ENCODE measurements around the gene ZKSCAN4. TPM values are rescaled to one million over a fixed set of nuclear protein-coding genes. Genes with fewer than 3 reads are reported as not detected.

ZKSCAN4 gene
- total and polyA plus RNA-seq, 2 donors (not counting 1 experiment from before 2014, with no cell fraction given) = 3.0 to 12.1 TPM

DNA sequence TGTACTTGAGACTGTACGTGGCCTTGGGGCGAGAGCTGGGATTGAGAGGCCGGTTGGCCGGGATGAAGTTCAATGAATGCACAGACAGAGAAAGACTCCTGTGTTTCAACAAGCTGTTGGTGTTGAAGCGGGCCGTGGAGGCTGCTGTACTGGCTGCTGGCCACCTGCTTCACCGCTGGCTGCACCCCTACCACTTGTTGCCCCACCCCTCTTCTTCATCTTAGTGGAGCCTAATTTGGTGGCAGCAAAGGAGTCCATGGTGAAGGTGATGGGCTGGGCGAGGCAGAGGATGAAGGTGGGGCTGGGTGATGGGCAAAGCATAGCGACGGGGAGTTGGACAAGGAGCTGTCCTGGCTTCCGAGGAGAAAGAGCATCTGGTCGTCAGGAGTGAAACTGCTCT is 34.2 kb downstream of the ZKSCAN4 start:
- ATAC-seq (ENCODE audit: low read depth) = no peak
- ChIA-PET POLR2A (interaction anchor here (0.7 to 1.8 kb wide), 3 partner anchors 77 to 407 kb away, joined by 3 to 6 read pairs (median 4); partner anchors contain the start of gene ZKSCAN8), CTCF (interaction anchor here (0.6 to 1.7 kb wide), 3 partner anchors 138 to 1111 kb away, joined by 3 to 6 read pairs (median 3); no protein-coding TSS in a partner anchor)
- Histone ChIP-seq H3K27ac (ENCODE audit: low read length in 2 of 2) (no peak overlapping the region), H3K4me2 (replicated peaks; ENCODE audit: low read depth, low read length, poor library complexity, severe bottlenecking) (peak overlapping the region; percentile 94), H3K9me3 (ENCODE audit: control extremely low read depth in 1 of 3, control insufficient read depth in 2 of 3, insufficient read depth in 1 of 3, low read length in 2 of 3) (peaks cover 0 to 8% (median 2%) of the 10 kb centered on the region in 3 donors), H3K4me1 (ENCODE audit: control insufficient read depth in 2 of 2, insufficient read depth in 2 of 2, low read length in 2 of 2) (peaks cover 6 to 7% of the 10 kb centered on the region in 2 donors), H3K36me3 (replicated peaks in 1 of 2; ENCODE audit: control extremely low read depth in 1 of 2, control insufficient read depth in 1 of 2, extremely low read depth in 1 of 2, insufficient read depth in 2 of 2, low read length in 1 of 2) (no peaks in the 10 kb centered on the region), H3K4me3 (ENCODE audit: control extremely low read depth in 1 of 5, extremely low read depth in 1 of 5, insufficient read depth in 1 of 5, low read depth in 2 of 5, low read length in 4 of 5) (peak overlapping the region in 1 of 5 experiments; percentile 79), H3K27me3 (replicated peaks in 1 of 4; ENCODE audit: control extremely low read depth in 1 of 4, control insufficient read depth in 3 of 4, insufficient read depth in 4 of 4, low read length in 3 of 4) (peaks cover 0 to 54% (median 41%) of the 10 kb centered on the region in 4 experiments), H4K20me1 (ENCODE audit: control insufficient read depth, insufficient read depth, low read length, poor library complexity, severe bottlenecking) (no peaks in the 10 kb centered on the region), H2AFZ (ENCODE audit: insufficient read depth, low read depth, low read length, poor library complexity, severe bottlenecking) (peak overlapping the region; percentile 97), H3K79me2 (ENCODE audit: control insufficient read depth, insufficient read depth, low read length) (no peaks in the 10 kb centered on the region), H3K9ac (ENCODE audit: low read length) (no peak overlapping the region)
- intact Hi-C loops (cut with micrococcal nuclease) = loop anchor here (5.0 to 10.0 kb wide), 3 partner anchors 56 to 313 kb away; no protein-coding TSS in a partner anchor
- peak overlapping the region; percentile 93 for H3K4me3 Mint-ChIP-seq
- no peak overlapping the region for H3K27ac Mint-ChIP-seq
- peaks cover 9% of the 10 kb centered on the region for H3K4me1 Mint-ChIP-seq
- TF ChIP-seq, protein P1, sequence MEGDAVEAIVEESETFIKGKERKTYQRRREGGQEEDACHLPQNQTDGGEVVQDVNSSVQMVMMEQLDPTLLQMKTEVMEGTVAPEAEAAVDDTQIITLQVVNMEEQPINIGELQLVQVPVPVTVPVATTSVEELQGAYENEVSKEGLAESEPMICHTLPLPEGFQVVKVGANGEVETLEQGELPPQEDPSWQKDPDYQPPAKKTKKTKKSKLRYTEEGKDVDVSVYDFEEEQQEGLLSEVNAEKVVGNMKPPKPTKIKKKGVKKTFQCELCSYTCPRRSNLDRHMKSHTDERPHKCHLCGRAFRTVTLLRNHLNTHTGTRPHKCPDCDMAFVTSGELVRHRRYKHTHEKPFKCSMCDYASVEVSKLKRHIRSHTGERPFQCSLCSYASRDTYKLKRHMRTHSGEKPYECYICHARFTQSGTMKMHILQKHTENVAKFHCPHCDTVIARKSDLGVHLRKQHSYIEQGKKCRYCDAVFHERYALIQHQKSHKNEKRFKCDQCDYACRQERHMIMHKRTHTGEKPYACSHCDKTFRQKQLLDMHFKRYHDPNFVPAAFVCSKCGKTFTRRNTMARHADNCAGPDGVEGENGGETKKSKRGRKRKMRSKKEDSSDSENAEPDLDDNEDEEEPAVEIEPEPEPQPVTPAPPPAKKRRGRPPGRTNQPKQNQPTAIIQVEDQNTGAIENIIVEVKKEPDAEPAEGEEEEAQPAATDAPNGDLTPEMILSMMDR (IDR thresholded peaks at IDR 0.05) = no peak
- TF ChIP-seq EZH2 (IDR thresholded peaks at IDR 0.05; ENCODE audit: borderline replicate concordance, insufficient read depth, low read depth, low read length, poor library complexity, severe bottlenecking) = no peak
- H3K9me3 Mint-ChIP-seq (ENCODE audit: insufficient read depth) = no peaks in the 10 kb centered on the region
- WGBS (ENCODE audit: insufficient coverage) = 91% methylated on average over 12 of the region's 12 CpGs
- no peak for DNase-seq
- H3K27me3 Mint-ChIP-seq = peaks cover 54% of the 10 kb centered on the region

DNA sequence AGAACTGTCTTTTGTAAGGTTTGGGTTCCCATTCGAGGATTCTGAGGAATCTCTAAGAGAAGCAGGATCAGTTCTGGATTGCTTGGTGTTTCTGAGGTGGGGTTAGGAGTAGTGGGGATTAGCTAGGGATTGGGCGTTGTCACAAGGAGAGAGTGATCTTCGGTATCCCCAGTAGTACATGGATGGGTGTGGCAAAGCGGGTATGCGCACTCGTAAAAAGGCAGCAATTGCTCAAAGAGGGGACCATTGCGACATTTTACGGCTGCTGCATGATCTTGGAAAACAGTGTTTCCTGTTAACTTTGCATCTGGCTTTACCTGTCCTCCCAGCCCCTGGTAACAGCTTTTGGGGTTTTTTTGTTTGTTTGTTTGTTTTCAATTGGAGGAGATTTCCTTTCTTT is 36.6 kb downstream of the ZKSCAN4 start:
- H3K9me3 ChIP-seq (ENCODE audit: control extremely low read depth in 1 of 3, control insufficient read depth in 2 of 3, insufficient read depth in 1 of 3, low read length in 2 of 3) = peaks cover 0 to 24% (median 0%) of the 10 kb centered on the region in 3 donors
- no peak overlapping the region for H3K27ac ChIP-seq (ENCODE audit: low read length in 2 of 2)
- DNase-seq (no peak), ATAC-seq (ENCODE audit: low read depth) (no peak)
- TF ChIP-seq, protein P1 (IDR thresholded peaks at IDR 0.05) = no peak
- no peak for TF ChIP-seq EZH2 (IDR thresholded peaks at IDR 0.05; ENCODE audit: borderline replicate concordance, insufficient read depth, low read depth, low read length, poor library complexity, severe bottlenecking)
- Mint-ChIP-seq H3K9me3 (ENCODE audit: insufficient read depth) (no peaks in the 10 kb centered on the region), H3K27me3 (peaks cover 65% of the 10 kb centered on the region), H3K4me1 (peaks cover 19% of the 10 kb centered on the region), H3K27ac (no peak overlapping the region), H3K4me3 (no peak overlapping the region)
- H3K27me3 ChIP-seq (replicated peaks in 1 of 4; ENCODE audit: control extremely low read depth in 1 of 4, control insufficient read depth in 3 of 4, insufficient read depth in 4 of 4, low read length in 3 of 4) = peaks cover 0 to 67% (median 56%) of the 10 kb centered on the region in 4 experiments
- no peak overlapping the region for H3K4me3 ChIP-seq (ENCODE audit: control extremely low read depth in 1 of 5, extremely low read depth in 1 of 5, insufficient read depth in 1 of 5, low read depth in 2 of 5, low read length in 4 of 5)
- H3K4me2 ChIP-seq (replicated peaks; ENCODE audit: low read depth, low read length, poor library complexity, severe bottlenecking) = no peak overlapping the region
- H4K20me1 ChIP-seq (ENCODE audit: control insufficient read depth, insufficient read depth, low read length, poor library complexity, severe bottlenecking) = no peaks in the 10 kb centered on the region
- no peak overlapping the region for H3K9ac ChIP-seq (ENCODE audit: low read length)
- WGBS (ENCODE audit: insufficient coverage) = 47% methylated on average over 8 of the region's 8 CpGs
- no peaks in the 10 kb centered on the region for H3K36me3 ChIP-seq (replicated peaks in 1 of 2; ENCODE audit: control extremely low read depth in 1 of 2, control insufficient read depth in 1 of 2, extremely low read depth in 1 of 2, insufficient read depth in 2 of 2, low read length in 1 of 2)
- peaks cover 20% of the 10 kb centered on the region in 2 donors for H3K4me1 ChIP-seq (ENCODE audit: control insufficient read depth in 2 of 2, insufficient read depth in 2 of 2, low read length in 2 of 2)
- intact Hi-C loops (cut with micrococcal nuclease) = loop anchor here (5.0 to 10.0 kb wide), 3 partner anchors 53 to 311 kb away; no protein-coding TSS in a partner anchor
- ChIA-PET CTCF (interaction anchor here (1.0 kb wide), 1 partner anchor 443 kb away, joined by 3 read pairs; no protein-coding TSS in a partner anchor), POLR2A (no interaction called here)
- H3K79me2 ChIP-seq (ENCODE audit: control insufficient read depth, insufficient read depth, low read length) = no peaks in the 10 kb centered on the region
- H2AFZ ChIP-seq (ENCODE audit: insufficient read depth, low read depth, low read length, poor library complexity, severe bottlenecking) = no peak overlapping the region
